Fibroblast of the aortic adventitia (primary cell): ENCODE measurements around the gene LIME1. TPM values are rescaled to one million over a fixed set of nuclear protein-coding genes. Genes with fewer than 3 reads are reported as not detected.

Experiments
- DNase-seq: peaks from one replicate; pipeline ENCODE4 v3.0.0-alpha.2; 2010; ENCODE audit warnings: low read depth
- H3K4me3 ChIP-seq: 2 replicates; pipeline ENCODE4 v1.5.1; 2011; ENCODE audit warnings: low read depth, mild to moderate bottlenecking, control low read depth, low read length, moderate library complexity
- total RNA-seq: library from RNA; depleted of rRNA; stranded (reverse); fragments of >200 nt; gene quantifications from 2 replicates; pipeline ENCODE4 v1.2.3, GENCODE V29; 2012; ENCODE audit warnings: low replicate concordance
- TF ChIP-seq, protein P1 (sequence below): IDR thresholded peaks from 2 replicates; pipeline ENCODE4 v1.5.1; 2011; ENCODE audit warnings: mild to moderate bottlenecking, low read length, control low read depth, inconsistent platforms; ENCODE audit not compliant: insufficient read depth

LIME1 gene
- total RNA-seq, 1 donor = 1.7 TPM

GRCh38 chr20:63758152-63758551, 21.7 kb downstream of the LIME1 start:
- TF ChIP-seq, protein P1, sequence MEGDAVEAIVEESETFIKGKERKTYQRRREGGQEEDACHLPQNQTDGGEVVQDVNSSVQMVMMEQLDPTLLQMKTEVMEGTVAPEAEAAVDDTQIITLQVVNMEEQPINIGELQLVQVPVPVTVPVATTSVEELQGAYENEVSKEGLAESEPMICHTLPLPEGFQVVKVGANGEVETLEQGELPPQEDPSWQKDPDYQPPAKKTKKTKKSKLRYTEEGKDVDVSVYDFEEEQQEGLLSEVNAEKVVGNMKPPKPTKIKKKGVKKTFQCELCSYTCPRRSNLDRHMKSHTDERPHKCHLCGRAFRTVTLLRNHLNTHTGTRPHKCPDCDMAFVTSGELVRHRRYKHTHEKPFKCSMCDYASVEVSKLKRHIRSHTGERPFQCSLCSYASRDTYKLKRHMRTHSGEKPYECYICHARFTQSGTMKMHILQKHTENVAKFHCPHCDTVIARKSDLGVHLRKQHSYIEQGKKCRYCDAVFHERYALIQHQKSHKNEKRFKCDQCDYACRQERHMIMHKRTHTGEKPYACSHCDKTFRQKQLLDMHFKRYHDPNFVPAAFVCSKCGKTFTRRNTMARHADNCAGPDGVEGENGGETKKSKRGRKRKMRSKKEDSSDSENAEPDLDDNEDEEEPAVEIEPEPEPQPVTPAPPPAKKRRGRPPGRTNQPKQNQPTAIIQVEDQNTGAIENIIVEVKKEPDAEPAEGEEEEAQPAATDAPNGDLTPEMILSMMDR = no peak
- DNase-seq = no peak
- H3K4me3 ChIP-seq = no peak overlapping the region

DNA sequence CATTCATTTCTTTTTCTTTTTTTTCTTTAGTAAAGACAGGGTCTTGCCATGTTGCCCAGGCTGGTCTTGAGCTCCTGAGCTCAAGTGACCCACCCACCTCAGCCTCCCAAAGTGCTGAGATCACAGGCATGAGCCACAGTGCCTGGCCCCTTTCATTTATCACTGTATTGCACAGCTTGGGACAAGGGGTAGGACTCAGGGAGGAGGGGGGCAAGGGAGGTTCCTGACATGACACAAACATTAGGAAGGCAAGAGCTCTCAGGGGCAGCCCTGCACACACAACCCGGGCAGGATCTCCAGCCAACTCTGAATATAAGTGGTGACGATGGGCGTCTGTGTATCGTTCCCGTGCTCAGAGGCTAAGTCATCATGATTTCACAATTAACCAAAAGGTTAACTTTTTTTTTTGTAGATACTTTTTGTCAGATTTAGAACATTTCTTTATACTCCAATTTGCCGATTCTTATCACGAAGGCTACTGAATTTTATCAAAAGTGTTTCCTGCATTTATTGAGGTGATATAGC, 23.0 kb downstream of the LIME1 start:
- H3K4me3 ChIP-seq = no peak overlapping the region
- no peak for DNase-seq
- TF ChIP-seq, protein P1 = no peak

- DNase-seq = no peak
- no peak overlapping the region for H3K4me3 ChIP-seq
- TF ChIP-seq, protein P1 = no peak
Observed at GRCh38 chr20:63765082-63765873, 28.8 kb downstream of the LIME1 start.

DNA sequence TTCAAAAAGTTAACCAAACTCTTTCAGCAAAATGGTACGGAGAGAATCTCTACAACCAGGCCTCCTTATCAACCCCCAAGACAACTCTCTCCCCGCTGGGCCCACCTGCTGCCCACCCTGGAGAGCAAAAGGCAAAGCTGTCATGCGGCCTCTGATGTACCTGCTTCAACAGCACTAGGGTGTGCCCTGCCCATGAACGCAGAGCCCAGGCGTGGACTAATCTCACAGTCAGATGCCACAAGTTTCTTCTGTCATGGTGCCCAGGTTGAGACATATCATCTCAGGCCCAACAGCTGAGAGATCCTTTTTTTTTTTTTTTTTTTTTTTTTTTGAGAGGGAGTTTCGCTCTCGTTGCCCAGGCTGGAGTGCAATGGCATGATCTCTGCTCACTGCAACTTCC, 29.4 kb downstream of the LIME1 start:
- no peak overlapping the region for H3K4me3 ChIP-seq
- DNase-seq = no peak
- TF ChIP-seq, protein P1 = no peak

- TF ChIP-seq, protein P1 = no peak
- DNase-seq = no peak
Observed at GRCh38 chr20:63766695-63767426, 30.4 kb downstream of the LIME1 start.

GRCh38 chr20:63767456-63767855, 31.0 kb downstream of the LIME1 start:
- no peak for DNase-seq
- no peak overlapping the region for H3K4me3 ChIP-seq
- TF ChIP-seq, protein P1 = no peak

More at GRCh38 chr20:63766695-63767426, 30.4 kb downstream of the LIME1 start:
- no peak overlapping the region for H3K4me3 ChIP-seq
